ENCODE measurements around the gene FAM24B.

FAM24B gene

GRCh38 chr10:122827302-122827701 lies 52.1 kb downstream of the FAM24B start:
- H3K9me2 ChIP-seq (replicated peaks; ENCODE audit: control insufficient read depth, low read length): no peaks in the 10 kb centered on the region
- no peaks in the 10 kb centered on the region for H3F3A ChIP-seq (ENCODE audit: control insufficient read depth, insufficient read depth)
- H4K20me1 ChIP-seq (ENCODE audit: control insufficient read depth, insufficient read depth, low read depth, low read length): no peaks in the 10 kb centered on the region
- no peak overlapping the region for H3K27ac ChIP-seq (ENCODE audit: low read depth, low read length)
- TF ChIP-seq EZH2phosphoT487 (IDR thresholded peaks at IDR 0.05; ENCODE audit: borderline replicate concordance, low read length): no peak
- no peak for TF ChIP-seq CTCF (IDR thresholded peaks at IDR 0.05; ENCODE audit: low read depth, low read length, poor library complexity, severe bottlenecking)
- no peaks in the 10 kb centered on the region for H3K4me1 ChIP-seq (ENCODE audit: control insufficient read depth, low read length)
- H3K4me3 ChIP-seq (ENCODE audit: low read length): no peak overlapping the region
- 0 out of 2 replicates have a peak, but pooled peaks cover 3% of the 10 kb centered on the region for H3K36me3 ChIP-seq (ENCODE audit: control insufficient read depth, low read length)
- H3K9me3 ChIP-seq (ENCODE audit: control insufficient read depth, insufficient read depth, low read length): no peaks in the 10 kb centered on the region
- no peaks in the 10 kb centered on the region for H3K79me2 ChIP-seq (ENCODE audit: control insufficient read depth, low read length)
- H3K4me2 ChIP-seq (ENCODE audit: low read length): no peak overlapping the region
- peaks cover 6% of the 10 kb centered on the region for H3K27me3 ChIP-seq (ENCODE audit: control insufficient read depth, low read length)

- no peaks in the 10 kb centered on the region for H3K36me3 ChIP-seq (ENCODE audit: control insufficient read depth, low read length)
- TF ChIP-seq EZH2phosphoT487 (IDR thresholded peaks at IDR 0.05; ENCODE audit: borderline replicate concordance, low read length): no peak
- no peak for TF ChIP-seq CTCF (IDR thresholded peaks at IDR 0.05; ENCODE audit: low read depth, low read length, poor library complexity, severe bottlenecking)
- H3K4me2 ChIP-seq (ENCODE audit: low read length): no peak overlapping the region
- no peaks in the 10 kb centered on the region for H3K4me1 ChIP-seq (ENCODE audit: control insufficient read depth, low read length)
- no peaks in the 10 kb centered on the region for H3K9me2 ChIP-seq (replicated peaks; ENCODE audit: control insufficient read depth, low read length)
- peaks cover 6% of the 10 kb centered on the region for H3K27me3 ChIP-seq (ENCODE audit: control insufficient read depth, low read length)
- H3K79me2 ChIP-seq (ENCODE audit: control insufficient read depth, low read length): no peaks in the 10 kb centered on the region
- H3F3A ChIP-seq (ENCODE audit: control insufficient read depth, insufficient read depth): no peaks in the 10 kb centered on the region
- no peaks in the 10 kb centered on the region for H4K20me1 ChIP-seq (ENCODE audit: control insufficient read depth, insufficient read depth, low read depth, low read length)
- H3K9me3 ChIP-seq (ENCODE audit: control insufficient read depth, insufficient read depth, low read length): no peaks in the 10 kb centered on the region
- no peak overlapping the region for H3K27ac ChIP-seq (ENCODE audit: low read depth, low read length)
- no peak overlapping the region for H3K4me3 ChIP-seq (ENCODE audit: low read length)
These were observed 56.2 kb downstream of the FAM24B start for GRCh38 chr10:122822973-122823690.

GRCh38 chr10:122821808-122822207 lies 57.6 kb downstream of the FAM24B start:
- no peaks in the 10 kb centered on the region for H4K20me1 ChIP-seq (ENCODE audit: control insufficient read depth, insufficient read depth, low read depth, low read length)
- H3K27ac ChIP-seq (ENCODE audit: low read depth, low read length): no peak overlapping the region
- H3K36me3 ChIP-seq (ENCODE audit: control insufficient read depth, low read length): no peaks in the 10 kb centered on the region
- no peaks in the 10 kb centered on the region for H3K4me1 ChIP-seq (ENCODE audit: control insufficient read depth, low read length)
- H3K9me2 ChIP-seq (replicated peaks; ENCODE audit: control insufficient read depth, low read length): no peaks in the 10 kb centered on the region
- H3K4me3 ChIP-seq (ENCODE audit: low read length): no peak overlapping the region
- H3K4me2 ChIP-seq (ENCODE audit: low read length): no peak overlapping the region
- no peaks in the 10 kb centered on the region for H3K9me3 ChIP-seq (ENCODE audit: control insufficient read depth, insufficient read depth, low read length)
- no peaks in the 10 kb centered on the region for H3F3A ChIP-seq (ENCODE audit: control insufficient read depth, insufficient read depth)
- TF ChIP-seq EZH2phosphoT487 (IDR thresholded peaks at IDR 0.05; ENCODE audit: borderline replicate concordance, low read length) (no peak), CTCF (IDR thresholded peaks at IDR 0.05; ENCODE audit: low read depth, low read length, poor library complexity, severe bottlenecking) (no peak)
- H3K27me3 ChIP-seq (ENCODE audit: control insufficient read depth, low read length): peaks cover 4% of the 10 kb centered on the region
- H3K79me2 ChIP-seq (ENCODE audit: control insufficient read depth, low read length): no peaks in the 10 kb centered on the region

Data from DOHH2 (cell line).